ENCODE measurements around the gene TSPAN16.

TSPAN16 gene, protein sequence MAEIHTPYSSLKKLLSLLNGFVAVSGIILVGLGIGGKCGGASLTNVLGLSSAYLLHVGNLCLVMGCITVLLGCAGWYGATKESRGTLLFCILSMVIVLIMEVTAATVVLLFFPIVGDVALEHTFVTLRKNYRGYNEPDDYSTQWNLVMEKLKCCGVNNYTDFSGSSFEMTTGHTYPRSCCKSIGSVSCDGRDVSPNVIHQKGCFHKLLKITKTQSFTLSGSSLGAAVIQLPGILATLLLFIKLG

DNA sequence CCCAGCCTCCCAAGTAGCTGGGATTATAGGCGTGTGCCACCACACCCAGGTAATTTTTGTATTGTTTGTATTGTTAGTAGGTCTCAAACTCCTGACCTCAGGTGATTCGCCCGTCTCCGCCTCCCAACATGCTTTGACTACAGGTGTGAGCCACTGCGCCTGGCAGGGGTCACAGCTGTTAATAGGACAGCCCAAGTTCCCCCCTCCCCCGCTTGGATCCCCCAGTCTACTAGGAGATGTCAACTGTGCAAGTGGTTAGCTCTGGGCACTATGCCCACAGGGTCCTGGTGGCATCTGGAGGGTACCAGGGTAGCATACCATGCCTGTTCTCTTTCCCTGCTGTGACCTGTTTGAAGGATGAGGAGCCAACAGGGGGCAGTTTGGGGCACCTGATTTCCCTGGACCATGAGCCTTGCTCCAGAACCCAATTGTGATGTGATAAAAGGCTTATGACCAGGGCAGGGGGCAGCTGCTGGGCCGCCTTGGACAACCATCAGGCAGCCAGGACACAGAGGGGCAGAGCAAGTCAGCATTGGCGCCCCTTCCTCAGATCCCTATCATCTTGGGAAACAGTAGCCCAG lies at the start of gene TSPAN16:
TSPAN16 (plus strand) TSS at position 496 of the 581 bp plus-strand sequence. CDS start 138 bp downstream, outside the sequence.
- no peak for DNase-seq (ENCODE audit: low read depth)

DNA sequence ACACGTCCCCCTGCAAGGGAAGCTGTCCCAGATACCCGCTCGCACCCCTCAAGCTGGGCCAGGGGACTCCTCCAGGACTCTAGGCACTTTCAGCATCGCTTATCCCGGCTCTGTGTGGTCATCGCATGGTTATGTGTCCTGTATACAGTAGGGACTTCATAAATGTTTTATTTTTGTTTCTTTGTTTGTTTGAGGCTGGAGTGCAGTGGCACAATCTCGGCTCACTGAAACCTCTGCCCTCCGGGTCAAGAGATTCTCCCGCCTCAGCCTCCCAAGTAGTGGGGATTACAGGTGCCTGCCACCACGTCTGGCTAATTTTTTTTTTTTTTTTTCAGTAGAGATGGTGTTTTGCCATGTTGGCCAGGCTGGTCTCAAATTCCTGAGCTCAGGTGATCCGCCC lies 49.0 kb upstream of the TSPAN16 start:
- no peak for DNase-seq (ENCODE audit: low read depth)

DNA sequence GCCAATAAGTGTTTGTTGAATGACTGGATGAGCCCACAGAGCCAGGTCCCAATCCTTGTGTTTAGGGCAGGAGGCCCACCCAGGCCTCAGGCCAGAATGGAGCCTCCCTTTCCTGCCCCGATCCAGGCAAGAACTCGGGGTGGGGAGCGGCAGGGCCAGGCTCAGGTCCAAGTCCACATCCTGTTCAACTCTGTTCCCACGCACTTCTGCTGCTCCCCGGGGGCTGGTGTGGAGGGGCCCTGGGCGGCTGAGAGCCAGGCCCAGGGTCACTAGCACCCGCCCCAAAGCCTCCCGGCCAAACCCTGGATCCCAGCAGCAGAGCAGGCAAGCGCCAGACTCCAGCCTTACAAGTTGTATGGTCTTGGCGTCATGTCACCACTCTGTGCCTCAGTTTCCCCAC lies 48.6 kb upstream of the TSPAN16 start:
- no peak for DNase-seq (ENCODE audit: low read depth)

DNA sequence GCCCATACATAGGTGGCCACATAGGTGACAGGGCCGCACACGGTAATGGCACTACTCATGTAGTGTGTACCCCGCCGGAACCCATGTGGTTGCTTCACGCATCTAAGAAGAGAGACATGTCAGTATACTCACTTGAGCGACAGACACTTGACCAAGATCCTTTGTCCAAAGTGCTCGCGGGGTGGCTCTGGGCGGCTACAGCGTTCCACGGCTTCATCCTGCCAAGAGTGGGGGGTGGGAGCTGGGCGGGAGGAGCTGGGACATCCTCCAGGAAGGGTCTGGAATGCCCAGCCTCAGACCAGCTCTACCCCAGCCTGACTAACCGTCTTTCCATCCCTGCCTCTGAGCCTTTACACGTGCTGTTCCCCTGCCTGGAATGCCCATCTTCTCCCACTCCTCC lies 48.0 kb upstream of the TSPAN16 start:
- no peak for DNase-seq (ENCODE audit: low read depth)

DNA sequence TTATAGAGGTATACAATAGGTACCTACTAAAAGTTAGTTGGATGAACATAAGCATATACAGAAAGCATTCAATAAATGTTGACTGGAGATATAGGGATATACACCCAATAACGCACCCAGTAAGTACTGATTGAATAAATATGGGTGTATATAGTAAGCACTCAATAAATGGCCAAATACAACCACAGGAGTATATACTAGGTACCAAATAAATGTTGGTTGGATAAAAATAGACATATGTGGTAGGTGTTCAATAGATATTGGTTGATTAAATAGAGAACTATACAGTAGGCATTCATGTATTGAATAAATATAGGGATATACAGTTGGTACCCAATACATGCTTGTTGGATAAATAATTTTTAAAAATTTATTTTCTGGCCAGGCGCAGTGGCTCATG lies 47.1 kb upstream of the TSPAN16 start:
- DNase-seq (ENCODE audit: low read depth), result no peak

DNA sequence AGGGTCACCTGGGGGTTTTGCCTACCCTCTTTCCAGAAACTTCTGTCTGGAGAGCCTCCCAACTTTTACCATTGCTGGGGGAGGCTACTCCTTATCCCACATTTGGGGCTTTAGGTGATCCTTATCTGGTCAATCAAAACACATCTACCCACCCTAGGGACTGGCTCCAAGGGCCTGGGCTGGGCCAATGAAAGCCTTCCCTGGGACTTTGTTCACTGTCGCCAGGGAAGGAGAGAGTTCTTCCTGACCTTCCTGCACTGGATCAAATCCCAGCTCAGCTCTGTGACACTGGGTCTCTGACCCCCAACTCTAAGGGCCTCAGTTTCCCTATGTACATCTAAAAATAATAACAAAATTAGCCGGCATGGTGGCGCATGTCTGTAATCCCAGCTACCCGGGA lies 44.7 kb upstream of the TSPAN16 start:
- no peak for DNase-seq (ENCODE audit: low read depth)

DNA sequence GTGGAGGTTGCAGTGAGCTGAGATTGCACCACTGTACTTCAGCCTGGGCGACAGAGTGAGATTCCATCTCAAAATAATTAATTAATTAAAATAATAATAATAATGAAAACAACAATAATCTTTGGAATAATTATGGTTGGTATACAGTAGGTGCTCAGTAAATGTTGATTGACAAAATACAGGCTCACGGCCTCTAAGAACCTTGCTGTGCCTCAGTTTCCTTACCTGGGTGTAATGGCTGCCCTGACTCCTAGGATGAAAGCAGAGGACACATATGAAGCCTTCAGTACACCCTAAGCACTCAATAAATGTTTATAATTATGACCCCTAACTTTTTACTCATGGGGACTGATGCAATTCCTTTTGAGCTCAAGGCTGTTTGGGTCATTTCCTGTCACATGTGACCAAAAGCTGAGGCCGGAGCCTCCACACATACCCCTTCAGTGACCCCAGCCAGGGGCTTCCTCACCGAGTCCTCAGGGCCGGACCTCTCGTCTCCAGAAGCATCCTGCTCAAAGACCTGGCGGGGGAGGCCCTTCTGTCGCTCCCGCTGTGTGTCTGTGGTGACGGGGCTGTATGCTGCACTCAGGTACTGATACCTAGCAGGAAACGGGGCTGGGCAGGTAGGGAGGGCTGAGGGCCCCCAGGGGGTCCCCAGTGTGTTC lies 44.2 kb upstream of the TSPAN16 start:
- DNase-seq (ENCODE audit: low read depth), result no peak

DNA sequence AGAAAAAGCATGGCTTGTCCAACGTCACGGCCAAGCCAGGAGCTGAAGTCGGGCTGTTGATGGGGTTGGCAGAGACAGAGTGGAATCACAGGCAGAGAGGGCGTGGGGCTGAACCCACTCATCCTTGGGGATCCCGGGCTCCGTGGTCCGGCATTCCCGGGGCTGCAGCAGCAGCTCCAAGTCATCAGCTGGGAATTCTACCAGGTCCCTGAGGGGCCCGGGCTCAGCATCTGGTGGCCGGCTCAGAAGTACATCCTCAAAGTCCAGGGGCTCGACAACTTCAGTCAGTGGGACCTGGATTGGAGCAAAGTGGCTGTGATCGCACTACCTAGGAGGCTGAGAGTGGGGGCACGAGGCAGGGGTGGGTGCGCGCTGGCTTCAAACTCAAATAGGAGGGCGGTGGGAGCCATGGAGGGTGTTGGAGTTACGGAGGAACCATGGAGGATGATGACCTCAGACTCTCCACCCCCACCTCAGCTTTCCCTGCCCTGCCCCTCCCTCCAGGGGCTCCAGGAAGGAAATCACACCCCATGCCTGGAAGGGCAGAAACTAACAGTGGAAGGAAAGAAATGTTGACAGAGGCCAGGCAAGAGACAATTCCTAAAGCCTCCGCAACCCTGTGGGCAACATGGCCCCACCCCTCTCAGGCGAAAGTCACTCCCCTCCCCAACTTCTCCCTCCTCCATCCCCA lies 43.1 kb upstream of the TSPAN16 start:
- no peak for DNase-seq (ENCODE audit: low read depth)

DNA sequence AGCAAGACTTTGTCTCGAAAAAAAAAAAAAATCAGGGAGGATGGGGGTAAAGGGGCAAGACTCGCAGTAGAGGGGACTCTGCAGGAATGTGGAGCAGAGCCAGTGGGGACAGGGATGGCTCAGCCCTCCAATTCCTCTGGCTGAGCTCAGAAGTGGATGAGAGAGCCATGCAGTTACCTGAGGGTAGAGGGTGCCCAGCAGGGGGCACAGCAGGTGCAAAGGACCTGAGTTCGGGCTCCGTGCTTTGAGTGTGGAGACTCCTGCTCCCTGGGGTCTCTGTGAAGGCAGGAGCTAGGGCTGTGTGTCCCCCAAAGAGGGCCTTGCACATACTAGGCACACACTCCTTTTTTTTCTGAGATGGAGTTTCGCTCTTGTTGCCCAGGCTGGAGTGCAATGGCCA lies 41.3 kb upstream of the TSPAN16 start:
- DNase-seq (ENCODE audit: low read depth), result no peak

DNA sequence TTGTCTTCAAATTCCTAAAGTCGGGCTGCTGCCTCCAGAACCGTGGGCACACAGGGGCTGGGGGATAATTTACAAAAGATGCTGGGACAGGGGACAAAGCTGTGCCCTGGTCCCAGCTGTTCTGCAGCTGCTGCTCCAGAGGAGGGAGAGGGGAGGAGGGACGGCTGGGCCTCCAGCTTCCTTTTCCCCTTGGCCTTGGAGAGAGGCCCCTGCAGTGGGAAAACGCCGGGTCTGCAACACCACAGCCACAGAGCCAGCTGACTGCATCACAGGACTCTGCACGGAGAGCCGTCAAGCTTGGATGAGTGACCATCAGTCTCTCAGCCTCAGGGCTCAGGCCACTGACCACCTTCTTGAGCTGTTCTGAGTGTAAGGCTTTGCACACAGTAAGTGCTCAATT lies 39.8 kb upstream of the TSPAN16 start:
- no peak for DNase-seq (ENCODE audit: low read depth)

DNA sequence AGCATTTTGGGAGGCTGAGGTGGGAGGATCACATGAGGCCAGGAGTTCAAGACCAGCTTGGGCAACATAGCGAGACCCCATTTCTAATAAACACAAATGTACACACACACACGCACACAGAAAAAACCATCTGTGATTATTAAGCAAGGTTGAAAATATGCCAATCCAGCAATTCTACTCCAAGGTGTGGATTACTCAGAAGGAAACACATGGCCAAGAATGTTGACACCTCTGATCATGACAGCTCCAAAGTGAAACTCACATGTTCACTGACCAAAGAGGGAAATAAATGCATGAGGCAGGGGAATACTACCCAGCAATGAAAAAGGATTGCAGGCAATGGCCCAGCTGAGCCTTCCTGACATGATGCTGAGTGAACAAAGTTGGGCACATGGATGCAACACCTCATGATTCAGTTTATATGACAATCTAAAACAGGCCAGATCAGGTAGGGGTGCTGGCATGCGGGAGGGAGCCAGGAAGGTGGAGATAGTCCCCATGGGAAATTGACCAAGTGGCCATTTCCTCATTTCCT lies 38.0 kb upstream of the TSPAN16 start:
- no peak for DNase-seq (ENCODE audit: low read depth)

DNA sequence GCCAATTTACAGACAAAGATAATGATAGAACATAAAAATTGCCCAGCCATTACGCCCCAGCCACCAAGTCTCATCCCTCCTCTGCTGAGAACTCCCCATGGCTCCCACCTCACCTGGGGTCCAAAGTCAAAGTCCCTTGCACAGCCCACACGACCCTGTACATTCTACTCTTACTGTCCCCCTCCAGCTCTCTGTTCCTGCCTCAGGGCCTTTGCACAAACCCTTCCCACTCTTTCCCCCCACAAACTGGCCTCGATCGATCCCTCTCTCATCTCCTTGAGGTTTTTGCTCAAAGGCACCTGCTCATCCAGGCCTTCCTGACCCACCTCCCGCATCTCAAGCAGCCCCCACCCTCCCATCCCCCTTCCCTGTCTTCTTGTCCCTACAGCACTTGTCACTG lies 35.0 kb upstream of the TSPAN16 start:
- no peak for DNase-seq (ENCODE audit: low read depth)

DNA sequence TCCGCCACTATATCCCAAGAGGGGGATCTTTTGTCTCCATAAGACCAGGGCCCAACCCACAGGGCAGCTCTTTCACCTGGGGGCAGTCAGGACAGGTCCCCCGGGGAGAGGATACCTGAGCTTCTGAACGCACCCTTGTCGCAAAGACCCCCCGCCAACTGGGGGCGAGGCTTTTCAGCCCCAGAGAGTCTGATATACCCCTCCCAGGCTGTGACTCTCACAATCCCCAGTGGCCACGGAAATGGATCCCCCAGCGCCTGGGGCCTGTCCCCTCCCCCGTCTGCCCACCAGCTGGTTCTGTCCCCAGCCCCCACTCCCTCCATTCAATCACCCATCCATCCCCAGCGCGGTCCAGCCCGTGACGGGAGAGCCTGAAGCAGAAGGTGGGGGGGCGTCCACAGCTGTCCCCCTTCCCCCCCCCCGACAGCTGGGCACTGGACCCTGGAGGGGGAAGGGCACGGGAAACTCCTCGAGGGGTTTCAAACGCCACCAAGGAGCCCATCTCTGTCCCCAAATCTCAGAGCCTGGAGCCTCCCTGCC lies 34.5 kb upstream of the TSPAN16 start:
- no peak for DNase-seq (ENCODE audit: low read depth)

DNA sequence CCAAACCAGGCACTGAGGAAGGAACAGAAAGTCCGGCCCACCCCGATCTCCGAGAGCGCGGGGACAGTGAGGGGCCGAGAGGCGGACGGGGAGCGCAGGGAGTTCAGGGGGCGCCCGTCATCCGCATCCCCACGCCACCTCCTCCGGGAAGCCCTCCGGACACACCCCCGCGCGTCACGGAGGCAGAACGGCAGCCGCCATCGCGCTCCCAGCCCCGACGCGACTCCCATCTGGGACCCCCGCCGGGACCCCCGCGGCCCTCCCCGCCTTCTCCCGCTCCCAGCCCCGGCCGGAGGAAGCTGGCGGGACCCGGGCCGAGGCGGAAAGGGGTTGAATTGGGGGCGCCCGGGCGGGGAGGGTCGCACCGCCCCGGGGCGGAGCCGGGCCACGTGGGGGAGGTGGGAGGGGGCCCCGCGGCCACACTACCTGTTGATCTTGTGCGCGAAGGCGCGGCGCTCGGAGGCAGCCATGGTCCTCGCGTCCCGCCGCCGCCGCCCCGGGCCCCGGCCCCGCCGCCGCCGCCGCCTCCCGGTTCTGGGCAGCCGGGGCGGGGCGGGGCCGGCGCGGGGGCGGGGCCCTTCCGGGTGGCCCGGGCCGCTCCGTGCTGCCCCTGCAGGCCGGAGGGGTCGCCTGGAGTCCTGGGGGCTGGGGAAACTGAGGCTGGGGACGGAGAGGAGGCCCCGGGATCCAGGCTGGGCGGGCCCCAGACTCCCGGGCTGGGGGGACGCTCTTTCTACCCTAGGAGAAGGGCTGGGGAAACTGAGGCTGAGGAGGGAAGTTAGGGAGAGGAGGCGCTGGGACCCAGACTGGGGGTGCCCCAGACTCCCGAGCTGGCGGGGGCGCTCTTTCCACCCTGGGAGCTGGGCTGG lies 33.8 kb upstream of the TSPAN16 start, which contains the start of gene DOCK6:
DOCK6 (minus strand) TSS at position 554 of the 869 bp plus-strand sequence; CDS start at position 470, 84 bp downstream.
- no peak for DNase-seq (ENCODE audit: low read depth)

DNA sequence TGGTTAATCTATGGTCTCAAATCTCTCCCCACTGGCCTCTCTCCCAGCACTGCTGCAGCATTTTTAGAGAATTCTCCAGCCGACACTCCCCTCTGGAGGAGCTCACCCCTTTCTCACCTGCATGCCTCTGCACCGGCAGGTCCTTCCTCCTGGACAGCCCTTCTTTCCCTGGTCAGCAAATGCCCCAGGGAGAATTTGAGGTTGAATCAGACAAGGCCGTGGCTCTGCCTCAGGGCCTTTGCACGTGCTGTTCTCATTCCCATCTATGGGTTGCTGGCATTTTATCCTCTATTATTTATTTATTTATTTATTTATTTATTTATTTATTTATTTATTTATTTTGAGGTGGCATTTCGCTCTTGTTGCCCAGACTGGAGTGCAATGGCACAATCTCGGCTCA lies 32.2 kb upstream of the TSPAN16 start:
- DNase-seq (ENCODE audit: low read depth), result no peak

DNA sequence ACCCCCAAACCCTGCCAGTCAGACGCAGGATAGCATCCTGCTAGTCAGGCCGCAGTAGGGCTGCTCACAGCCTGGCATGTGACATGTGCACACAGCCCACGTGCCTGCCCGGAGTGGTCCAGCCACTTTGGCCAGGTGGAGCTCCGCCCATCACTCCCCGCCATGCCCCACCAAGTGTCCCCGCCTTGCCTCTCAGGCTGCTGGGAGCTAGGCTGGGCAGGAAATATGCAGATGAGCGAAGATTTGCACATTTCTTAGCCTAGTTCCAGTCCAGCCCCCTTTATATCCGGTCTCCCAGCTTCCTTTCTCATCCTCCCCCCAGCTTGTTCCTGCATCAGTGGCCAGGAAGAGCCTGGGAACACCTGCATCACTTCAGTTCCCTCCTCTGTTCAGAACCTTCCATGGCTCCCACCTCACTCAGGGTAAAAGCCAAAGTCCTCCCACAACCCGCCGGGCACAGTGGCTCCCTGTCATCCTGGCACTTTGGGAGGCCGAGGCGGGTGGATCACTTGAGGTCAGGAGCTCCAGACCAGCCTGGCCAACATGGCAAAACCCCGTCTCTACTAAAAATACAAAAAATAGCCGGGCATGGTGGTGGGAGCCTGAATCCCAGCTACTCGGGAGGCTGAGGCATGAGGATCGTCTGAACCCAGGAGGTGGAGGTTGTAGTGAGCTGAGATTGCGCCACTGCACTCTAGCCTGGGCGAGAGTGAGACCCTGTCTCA lies 31.3 kb upstream of the TSPAN16 start:
- DNase-seq (ENCODE audit: low read depth), result no peak

DNA sequence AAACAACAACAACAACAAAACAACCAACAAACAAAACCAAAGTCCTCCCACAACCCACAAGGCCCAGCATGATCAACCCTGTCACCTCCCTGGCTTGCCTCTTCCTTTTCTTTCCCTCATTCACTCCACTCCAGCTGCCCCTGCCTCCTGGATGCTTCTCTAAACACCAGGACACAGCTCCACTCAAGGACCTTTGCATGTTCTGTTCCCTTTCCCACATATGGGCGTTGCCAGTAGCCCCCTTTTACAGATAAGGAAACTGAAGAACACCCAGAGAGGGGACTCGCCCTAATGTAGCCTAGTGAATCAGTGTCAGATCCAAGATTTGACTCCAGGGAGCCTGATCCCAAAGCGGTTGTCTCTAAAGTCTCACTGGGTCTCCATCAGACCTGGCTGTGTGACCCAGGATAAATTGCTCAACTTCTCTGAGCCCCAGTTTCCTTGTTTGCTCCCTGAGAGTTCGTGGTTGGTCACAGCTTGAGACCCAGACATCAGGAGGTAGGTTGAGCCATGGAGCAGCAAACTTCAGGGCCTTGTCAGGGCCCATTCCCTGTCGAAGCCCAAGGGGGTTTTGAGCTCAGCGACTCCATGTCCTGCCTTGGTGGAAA lies 30.7 kb upstream of the TSPAN16 start:
- DNase-seq (ENCODE audit: low read depth), result no peak

DNA sequence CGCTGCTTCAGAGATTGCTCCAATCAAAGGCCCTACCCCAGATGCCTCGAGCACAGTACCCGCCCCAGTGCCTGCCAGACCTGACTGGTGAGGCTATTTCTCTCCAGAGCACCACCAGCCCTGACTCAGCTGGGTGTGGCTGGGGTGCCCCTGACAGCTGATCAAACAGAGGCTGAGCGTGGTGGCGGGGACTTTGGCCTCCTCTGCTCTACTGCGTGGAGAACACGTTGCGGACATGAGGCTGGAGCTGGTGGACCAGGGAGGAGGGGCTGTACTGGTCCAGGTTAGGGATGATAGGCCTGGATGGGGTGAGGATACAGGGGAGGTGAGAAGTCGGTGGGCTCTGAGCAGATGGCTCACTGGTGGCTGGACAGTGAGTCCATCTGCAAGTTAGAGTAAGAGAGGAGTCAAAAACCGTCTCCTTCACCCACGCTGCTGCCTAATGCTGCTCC lies 30.1 kb upstream of the TSPAN16 start:
- DNase-seq (ENCODE audit: low read depth), result no peak

DNA sequence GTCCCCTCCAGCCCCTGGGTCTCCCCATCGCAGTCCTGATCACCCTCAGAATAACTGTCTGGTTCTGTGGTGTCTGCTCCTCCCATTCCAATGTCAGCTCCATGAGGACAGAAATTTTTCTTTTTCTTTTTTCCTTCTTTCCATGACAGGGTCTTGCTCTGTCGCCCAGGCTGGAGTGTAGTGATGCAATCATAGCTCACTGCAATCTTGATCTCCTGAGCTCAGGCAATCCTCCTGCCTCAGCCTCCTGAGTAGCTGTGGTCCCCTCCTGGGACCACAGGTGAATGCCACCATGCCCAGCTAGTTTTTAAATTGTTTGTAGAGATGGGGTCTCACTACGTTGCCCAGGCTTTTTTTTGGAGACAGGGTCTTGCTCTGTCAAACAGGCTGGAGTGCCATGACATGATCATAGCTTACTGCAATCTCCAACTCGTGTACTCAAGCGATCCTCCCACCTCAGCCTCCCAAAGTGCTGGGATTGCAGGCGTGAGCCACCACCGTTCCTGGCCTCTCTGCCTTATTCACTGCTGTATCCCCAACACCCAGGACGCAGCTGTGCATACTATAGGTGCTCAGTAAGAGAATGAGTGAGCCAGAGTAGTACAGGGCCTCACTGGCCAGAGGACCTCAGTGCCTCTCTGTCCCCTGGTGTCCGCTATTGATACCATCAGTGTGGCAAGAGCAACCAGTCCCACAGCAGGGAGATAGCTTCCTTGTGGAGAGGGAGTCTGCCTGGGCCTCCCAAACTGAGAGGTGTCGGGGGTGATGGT lies 28.5 kb upstream of the TSPAN16 start:
- no peak for DNase-seq (ENCODE audit: low read depth)

Measured in stimulated activated CD8-positive, alpha-beta memory T cell treated with anti-CD3 and anti-CD28 coated beads, Interleukin-7, amount 100 ng/mL, for 24 hours (primary cell).